Activated T-cell treated with anti-CD3 and anti-CD28 coated beads, Interleukin-2, amount 50 U/mL, for 1 hour (primary cell): ENCODE measurements around the gene AURKAIP1.
"Not testable (repeated sequence)": the region's sequence is repeated elsewhere in the genome, so short reads cannot be mapped to it uniquely, and the experiment has no call there.

Experiments
- DNase-seq: peaks from one replicate; pipeline ENCODE4 v3.0.0-alpha.2; 2020

The AURKAIP1 gene

DNA sequence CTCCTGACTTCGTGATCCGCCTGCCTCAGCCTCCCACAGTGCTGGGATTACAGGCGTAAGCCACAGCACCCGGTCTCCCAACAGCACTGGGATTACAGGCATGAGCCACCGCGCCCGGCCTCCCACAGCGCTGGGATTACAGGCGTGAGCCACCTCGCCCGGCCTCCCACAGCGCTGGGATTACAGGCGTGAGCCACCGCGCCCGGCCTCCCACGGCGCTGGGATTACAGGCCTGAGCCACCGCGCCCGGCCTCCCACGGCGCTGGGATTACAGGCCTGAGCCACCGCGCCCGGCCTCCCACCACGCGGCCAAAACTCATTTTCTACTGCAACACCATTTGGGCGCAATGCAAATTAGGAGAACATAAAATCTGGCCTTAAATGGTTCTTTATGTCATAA, 10.3 kb upstream of the AURKAIP1 start:
- DNase-seq = not testable (repeated sequence)

DNA sequence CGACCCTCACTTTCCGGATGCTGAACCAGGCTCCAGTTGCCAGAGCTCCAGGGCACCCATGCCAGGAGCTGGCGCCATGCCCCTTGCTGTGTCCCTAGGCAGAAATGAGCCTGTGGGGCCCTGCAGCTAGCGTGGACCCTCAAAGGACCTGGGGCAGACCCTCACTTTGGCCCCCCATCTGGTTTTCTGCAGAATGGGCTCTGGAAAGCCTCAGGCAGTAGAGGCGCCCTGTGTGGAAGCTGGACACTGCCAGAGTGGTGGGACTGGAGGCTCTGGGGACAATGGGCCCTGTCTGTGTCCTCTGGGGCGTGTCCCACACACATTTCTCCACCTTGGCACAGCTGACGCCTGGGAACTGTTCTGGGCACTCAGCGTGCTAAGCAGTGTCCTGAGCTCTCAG, 6.3 kb upstream of the AURKAIP1 start:
- DNase-seq = no peak

DNA sequence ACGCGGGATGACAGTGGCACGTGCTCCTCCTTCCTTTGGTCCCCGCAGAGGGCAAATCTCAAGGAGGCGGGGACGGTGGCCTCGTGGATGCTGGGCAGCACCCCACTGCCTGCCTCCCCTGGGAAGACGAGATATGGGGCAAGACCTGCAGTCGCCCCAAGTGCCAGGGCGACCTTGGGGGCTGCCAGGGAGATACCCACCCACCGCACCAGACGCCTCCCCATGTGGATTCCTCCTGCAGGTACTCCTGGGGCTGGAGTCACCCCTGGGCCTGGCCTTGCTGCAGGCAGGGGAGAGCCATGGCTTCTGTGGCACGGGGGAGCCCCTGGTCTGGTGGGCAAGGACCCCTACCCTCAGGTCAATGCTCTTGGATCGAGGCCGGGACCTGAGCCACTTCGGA, 5.9 kb upstream of the AURKAIP1 start:
- DNase-seq = no peak

DNA sequence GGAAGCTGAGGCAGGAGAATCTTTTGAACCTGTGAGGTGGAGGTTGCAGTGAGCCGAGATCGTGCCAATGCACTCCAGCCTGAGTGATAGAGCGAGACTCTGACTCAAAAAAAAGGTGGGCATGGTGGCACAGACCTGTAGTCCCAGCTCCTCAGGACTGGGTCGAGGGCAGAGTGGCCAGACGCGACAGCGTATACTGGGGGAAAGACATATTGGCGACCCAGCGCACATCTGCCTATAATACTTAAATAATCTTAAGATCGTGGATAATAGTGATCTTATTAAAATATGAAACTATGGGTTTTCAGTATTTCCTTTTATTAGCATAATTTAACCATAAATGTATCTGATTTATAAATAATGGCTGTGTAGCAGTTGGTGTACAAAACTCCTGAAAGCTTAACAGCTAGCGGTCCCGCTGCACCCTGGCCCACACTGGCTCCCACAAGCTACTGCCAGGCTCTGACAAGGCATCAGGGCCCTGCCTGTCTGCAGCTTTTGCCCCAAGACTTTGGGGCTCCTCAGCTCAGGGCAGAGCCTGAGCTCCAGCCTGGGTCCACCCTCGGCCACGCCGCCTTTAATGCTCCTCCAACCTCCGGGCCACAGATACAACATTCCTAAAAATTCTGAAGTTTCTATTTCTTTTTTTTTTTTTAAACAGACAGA, 2.7 kb upstream of the AURKAIP1 start:
- no peak for DNase-seq

DNA sequence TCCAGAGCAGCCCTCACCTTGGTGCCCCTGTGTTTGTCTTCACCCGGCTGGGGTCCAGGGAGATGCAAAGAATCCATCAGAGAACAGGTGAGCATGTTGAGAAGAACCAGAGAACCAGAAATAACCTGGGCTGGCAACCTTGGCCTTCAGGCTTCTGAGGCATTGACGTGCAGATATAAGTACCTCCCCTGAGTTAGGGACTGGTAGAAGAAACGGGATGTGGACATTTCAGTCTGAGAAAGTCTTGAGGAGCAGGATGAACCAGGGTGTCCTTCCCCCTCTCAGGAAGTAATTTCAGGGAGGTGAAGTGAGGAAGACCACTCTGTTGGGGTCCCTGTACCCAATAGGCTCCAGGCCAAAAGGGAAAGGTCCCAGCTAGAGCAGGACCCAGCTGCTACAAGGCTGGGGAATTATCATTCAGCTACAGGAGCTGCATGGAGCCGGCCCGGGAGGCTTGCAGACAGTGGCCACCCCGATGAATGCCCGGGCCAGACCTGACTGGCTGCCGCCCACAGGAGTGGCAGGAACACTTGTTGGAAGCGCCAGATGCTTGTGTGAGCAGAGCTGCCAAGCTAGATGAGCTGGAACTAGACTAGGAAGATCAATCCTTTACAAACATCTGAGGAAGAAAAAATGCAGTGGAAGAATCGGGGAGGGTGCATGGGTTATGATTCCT, 1.7 kb upstream of the AURKAIP1 start:
- DNase-seq = no peak

DNA sequence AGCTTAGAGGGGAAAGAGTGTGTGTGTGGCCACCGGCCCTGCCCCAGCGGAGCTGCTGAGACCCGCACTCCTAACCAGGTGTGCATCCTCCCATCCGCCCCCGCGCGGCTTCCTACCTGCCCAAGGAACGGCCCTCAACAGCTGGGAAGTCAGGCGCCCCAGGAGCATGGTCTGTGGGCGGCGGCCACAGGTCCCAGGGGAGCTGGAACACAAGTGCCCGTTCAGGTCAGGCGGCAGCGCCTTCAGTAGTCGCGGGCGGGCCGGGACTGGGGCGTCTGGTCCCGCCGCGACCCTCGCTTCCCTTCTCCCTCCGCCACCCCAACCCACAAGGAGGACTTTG, 448 bp downstream of the AURKAIP1 start:
- no peak for DNase-seq

DNA sequence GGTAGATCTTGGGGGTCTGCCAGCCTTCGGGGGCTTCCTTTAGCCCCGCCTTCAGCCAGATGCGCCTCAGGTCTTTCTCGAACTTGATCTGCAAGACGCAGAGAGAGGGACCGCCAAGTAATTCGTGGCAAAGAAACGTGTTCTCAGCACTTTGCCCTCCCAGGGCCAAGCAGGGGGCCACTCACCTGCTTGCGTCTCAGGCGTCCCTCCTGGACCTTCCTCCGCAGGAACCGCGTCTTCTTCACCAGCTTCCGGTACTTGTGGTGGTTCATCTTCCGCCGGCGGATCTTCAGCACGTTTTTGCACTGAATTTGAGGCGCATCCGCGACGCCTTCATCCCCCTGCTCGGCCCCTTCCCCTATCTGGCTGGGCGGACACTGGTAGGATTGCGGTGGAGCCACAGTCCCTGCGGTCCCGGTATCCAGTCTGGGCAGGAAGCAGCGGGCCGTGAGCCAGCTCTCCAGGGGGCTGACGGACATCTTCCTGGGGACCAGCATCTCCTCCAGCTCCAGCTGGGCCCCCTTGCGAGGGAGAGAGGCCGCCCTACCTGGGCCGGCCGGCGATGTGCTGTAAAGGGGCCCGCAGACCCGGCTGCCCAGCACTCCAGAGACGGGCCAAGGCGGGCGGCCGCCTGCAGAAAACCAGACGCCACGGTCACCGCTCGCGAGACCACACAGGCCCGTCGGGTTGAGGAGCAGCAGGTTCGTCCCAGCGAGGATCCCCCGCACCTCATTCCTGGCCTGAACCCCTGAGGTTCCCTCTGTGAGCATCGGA, 1.0 kb downstream of the AURKAIP1 start:
- no peak for DNase-seq

DNA sequence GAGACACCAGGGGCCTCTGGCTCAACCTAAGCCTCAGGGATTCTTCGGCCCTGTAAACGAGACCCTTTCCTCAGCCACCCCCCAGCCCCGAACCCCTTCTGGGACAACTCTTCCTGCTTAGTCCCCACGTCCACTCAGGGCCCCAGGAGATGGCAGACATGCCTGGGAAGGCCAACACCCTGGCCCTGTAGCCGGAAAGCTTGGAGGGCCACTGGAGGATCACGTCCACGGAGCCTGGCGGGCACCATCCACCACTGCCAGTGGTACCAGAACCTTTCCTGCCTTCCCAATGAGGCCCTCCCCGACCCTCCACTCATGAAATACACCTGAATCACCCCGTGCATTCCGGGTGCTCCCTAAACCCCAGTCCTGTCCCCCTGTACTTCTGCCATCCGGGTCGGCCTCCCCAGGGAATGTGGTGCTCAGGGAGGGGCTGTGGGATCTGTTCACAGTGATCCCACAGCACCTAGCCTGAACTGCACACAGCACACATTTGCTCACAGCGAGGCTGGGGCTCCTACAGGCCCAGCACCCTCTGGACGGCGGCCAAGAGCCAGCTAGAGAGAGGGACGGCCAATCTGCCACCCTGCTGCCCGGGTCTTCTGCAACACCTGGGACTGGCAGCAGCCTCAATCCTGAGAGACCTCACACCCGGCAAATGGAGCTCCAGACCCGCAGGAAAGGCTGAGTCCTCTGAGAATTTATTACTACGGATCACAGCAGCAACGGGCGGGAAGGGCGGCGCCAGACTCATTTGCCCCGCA, 1.8 kb downstream of the AURKAIP1 start:
- no peak for DNase-seq

DNA sequence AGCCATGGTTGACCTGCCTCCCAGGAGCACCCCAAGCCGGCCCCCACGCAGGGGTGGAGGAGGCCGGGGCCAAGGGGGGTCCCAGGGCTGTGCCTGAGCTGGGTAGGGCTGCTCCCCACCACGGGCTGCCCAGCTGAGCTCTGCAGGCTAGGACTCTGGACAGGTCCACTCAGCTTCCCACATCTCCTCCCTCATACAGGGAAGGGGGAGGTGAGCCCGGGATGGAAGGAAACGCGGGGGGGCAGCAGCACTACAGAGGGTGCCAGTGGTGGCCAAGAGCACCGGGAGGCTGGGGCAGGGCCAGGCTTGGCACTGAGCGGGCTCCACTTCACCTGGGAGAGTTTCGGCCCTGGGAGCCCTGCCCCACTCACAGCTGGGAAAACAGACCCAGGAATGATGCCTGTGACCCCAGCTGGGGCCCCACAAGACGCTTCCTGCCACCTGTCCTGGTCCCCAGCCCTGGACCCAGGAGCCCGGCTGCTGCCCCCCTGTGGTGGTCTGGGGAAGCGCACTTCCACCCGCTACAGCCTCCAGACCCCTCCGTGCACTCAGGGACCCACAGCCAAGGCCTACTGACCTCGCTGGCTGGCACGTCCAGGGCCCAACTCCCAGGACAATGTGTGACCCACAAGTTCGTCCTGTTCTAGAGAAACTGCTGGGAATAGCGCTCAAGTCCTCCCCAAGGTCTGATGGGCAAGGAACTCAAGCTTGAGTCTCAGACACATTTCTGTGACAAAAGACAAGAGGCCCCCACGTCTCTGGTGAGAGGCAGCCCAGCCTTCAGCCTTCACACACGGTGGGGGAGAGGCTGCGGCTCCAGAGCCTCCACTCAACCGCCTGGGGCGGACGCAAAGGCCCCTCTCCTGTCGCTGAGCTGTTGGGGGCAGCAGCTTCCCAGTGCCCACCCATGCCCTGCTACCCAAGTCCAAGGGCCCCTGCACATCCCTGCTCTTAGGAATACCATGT, 3.0 kb downstream of the AURKAIP1 start:
- peak; percentile 86 for DNase-seq

DNA sequence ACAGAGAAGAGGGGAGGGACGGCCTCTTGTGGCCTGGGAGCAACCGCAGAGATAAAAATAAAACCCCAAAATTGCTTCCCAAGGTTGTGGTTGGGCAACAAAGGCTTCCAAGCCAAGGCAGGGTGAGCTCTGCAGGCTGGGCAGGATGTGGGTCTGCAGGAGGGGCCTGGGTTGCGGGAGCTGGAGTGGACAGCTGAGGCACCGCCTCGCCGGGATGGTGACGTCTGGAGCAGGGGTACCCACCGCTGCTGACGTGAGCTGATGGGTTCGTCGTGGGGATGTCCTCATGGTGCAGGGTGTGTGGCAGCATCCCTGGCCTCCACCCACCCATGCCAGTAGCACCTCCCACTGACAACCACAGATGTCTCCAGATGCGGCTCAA, 3.7 kb downstream of the AURKAIP1 start:
- DNase-seq = peak; percentile 80

DNA sequence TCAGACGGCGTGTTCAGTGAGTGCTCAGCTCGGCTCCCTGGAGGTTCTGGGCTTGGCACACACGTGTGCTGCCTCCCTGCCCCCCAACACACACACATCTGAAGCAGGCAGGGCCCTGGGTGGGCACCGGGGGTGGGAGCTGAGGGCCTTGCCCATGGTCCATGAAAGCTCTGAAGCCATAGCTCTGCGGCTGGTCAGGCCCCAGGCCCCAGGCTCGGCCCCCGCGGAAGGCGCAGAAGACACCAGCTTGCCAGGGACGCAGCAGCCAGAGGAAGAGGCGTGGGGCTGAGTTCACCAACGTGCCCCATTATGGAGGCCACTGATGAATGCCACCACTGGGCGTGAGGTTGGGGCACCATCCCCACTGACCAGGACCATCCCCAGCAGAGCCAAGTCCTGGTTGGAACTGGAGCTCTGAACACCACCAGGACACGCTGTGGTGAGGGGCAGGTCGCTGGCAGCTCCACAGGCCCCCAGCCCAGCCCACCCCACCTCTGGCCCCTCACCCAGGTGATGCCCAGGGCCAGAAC, 4.2 kb downstream of the AURKAIP1 start:
- peak; percentile 43 for DNase-seq

DNA sequence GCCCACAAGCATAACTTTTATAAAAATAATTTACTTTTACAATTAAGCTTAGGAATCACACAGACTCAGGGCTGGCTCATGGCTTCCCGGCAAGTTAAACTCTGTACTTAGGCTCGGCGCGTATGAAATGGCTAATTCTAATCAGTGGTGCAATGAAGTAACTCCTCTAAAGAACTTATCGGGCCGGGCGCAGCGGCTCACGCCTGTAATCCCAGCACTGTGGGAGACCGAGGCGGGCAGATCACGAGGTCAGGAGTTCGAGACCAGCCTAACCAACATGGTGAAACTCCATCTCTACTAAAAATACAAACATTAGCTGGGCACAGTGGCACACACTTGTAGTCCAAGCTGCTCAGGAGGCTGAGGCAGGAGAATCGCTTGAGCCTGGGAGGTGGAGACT, 4.9 kb downstream of the AURKAIP1 start:
- not testable (repeated sequence) for DNase-seq

DNA sequence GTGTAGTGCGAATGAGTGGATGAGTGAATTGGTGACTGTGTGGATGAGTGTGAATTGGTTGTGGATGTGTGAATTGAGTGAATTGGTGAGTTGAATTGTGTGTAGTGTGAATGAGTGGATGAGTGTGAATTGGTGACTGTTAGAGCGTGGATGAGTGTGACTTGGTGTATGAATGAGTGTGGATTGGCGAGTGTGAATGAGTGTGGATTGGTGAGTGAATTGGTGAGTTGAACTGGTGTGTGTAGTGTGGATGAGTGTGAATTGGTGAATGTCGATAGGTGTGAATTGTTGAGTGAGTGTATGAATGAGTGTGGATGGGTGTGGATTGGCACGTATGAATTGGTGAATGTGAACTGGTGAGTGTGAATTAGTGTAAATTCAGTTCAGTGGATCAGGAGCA, 7.7 kb downstream of the AURKAIP1 start:
- DNase-seq = no peak

DNA sequence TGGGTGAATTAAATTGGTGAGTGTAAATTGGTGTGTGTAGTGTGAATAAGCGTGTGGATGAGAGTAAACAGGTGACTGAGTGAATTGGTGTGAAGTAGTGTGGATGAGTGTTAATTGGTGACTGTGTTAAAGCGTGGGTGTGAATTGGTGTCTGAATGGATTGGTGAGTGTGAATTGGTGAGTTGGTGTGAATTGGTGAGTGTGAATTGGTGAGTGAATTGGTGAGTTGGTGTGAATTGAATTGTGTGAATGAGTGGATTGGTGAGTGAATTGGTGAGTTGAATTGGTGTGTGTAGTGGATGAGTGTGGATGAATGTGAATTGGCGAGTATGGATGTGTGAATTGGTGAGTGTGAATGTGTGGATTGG, 8.3 kb downstream of the AURKAIP1 start:
- no peak for DNase-seq

DNA sequence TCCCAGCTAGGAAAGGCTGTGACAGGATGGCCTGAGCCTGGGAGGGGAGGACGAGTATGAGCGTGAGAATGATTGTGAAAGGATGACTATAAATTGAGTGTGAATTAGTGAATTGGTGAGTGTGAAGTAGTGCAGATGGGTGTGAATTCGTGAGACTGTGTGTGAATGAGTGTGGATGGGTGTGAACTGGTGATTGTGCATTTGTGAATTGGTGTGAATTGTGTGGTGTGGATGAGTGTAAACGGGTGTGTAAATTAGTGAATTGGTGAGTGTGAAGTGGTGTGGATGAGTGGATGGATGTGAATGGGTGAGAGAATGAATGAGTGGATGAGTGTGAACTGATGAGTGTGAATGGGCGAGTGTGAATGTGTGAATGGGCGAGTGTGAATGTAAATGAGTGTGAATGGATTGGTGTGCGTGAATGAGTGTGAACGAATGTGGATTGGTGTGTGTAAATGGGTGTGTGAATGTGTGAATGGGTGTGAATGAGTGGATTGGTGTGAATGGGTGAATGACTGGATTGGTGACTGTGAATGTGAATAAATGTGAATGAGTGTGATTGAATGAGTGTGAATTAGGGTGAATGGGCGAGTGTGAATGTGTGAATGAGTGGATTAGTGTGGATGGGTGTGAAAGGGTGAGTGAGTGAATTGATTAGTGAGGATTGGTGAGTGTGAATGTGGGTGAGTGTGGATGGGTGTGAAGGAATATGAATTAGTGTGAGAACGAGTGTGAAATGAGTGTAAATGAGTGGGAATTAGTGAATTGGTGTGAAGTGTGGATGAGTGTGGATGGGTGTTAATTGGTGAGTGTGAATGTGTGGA, 8.9 kb downstream of the AURKAIP1 start:
- DNase-seq = no peak

DNA sequence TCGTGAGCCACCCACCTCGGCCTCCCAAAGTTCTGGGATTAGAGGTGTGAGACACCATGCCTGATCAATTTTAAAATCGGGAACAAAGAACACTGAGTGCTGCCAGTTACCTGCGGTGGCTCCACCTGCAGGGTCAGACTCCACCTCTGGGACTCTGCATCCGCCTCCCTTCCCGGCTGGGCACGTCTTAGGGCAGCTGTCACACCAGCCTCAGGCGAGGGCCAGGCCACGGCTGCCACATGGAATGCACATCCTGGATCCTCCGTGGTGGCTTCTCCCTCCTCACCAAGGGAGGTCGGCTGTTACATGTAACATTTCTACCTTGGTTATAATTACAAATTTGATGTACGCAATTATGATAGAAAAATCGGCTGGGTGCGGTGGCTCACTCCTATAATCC, 10.7 kb downstream of the AURKAIP1 start:
- no peak for DNase-seq

DNA sequence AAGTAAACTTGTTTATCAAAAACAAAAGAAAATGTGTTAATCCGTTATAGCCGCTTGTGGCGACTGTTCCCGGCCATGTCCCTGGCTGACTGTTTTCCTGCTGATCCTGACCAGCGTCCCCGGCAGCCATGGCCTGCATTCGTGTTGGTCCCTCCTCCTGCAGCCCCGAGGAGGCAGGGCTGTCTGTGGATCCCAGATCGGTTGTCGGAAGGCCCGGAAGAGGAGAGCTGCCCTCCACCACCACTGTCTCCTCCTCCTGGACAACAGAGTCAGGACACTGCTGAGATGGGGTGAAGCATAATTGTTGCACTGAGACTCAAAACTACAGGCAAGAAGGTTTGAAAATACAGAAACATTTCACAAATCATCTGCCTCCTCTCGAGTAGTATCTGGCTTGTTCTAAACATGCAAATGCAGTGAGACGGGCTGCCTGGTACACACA, 13.0 kb downstream of the AURKAIP1 start:
- no peak for DNase-seq

DNA sequence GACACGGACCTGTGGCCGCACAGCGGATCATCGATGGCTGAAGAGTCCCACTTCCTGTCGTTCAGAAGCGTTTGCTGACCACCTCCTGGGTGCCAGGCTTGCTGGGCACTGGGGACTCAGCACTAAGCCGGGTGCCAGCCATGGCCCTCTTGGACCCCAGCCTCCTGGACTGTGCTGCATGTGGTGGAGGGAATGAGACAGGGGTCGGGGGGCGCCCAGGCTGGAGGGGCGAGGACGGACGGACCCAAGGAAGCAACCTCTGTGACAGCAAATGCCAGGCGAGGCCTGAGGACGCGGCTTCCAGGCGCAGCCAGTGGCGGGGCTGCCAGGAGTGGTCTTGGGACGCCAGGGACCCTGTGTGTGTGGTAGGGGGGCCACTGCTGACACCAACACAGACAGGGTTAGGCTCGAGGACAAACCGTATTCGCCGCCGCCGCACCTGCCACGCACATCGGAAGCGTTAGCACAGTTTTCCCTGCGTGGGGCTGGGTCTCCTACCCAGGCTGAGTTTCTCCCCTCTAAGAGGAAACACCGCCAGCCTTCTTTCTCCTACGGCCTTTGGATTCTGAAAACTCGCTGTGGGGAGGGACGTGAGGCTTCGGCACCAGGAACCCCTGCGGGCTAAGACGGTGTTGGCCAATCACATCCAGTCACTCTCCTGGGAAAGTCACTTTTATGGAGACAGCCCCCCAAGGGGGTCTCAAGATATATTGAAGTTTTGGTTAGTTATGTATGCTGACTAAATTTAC, 13.6 kb downstream of the AURKAIP1 start:
- no peak for DNase-seq

DNA sequence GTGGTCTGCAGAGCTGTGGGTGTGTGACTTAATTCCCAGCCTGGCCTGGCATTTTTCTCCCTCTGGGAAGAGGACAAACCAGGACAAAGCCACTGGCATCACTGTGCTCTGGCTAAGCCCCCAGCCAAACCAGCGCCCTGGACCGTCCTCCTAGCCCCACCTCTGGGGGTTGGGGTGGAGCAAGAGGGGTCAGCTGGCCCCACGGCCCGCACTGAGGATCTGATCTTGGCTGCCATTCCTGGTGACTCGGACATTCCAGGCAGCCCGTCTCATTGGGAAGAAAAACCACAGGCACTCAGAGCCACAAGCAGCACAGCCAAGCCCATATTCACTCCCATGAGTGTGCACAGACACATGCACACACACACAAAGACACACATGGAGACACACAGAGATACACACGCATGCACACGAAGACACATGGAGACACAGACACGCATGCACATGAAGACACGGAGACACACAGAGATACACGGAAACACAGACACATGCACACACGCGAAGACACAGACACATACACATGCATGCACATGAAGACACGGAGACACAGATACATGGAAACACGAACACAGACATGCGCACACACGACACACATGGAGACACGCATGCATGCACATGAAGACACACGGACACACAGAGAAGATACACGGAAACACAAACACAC, 14.4 kb downstream of the AURKAIP1 start:
- DNase-seq = no peak
